NCI-H2081 (cell line): Measurements from ENCODE around the gene BORA.
"Not testable (repeated sequence)": the region's sequence is repeated elsewhere in the genome, so short reads cannot be mapped to it uniquely, and the experiment has no call there.

Source experiments
- DNase-seq, 2 experiments: peaks; one replicate each; lab custom pipeline; 2025; lab: John Stamatoyannopoulos, UW

Gene BORA

DNA sequence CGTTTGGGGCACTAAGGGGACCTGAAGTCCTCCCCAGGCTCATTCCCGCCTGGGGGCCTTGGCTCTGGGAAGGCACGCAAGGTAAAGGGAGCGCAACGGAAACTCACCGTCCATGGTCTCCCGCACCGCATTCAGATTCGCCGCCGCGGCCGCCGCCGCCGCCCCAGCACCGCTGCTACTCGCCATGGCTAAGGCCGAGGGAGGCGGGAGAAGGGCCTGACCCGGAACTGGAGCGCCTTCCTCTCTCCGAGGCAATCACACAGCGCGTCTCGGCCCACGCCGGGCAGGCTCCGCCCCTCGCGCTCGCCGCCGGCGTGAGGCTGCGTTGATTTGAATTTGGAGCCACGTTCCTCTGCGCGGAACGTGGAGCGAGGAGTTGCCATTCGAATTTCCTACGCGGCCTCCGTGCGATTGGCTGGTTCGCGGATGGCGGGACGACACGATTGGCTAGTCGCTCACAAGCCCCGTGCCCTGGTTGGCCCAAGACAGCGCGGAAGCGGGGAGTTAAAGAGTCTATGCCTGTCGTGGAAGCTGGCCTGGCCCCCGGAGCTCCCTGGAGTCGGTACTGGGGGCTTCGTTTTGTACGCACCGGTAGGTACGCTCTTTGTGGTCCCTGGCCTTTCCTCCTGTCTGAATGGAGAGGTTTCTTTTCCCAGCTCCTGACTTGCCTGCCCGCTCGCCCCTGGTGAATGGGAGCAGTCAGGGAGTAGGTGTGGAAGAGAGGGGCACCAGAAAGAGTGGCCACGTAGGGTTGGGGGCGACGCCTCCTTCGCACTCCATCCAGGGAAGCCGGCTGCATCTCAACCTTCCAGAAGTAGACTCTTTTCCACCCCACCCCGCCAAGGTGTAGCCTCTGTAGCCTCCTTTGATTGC lies at the start of gene BORA, which contains the start of gene MZT1:
TSS of gene BORA (plus strand) at position 507 of the 873 bp plus-strand sequence. CDS start 1,018 bp downstream, outside the sequence.
TSS of gene MZT1 (minus strand) at position 213 of the 873 bp plus-strand sequence. CDS start at position 186, 27 bp downstream.
- DNase-seq, result peak; percentile 94 to 98

GRCh38 chr13:72678312-72678711 lies 49.4 kb upstream of the BORA start:
- DNase-seq, result no peak

- DNase-seq, result no peak
Measured at GRCh38 chr13:72680353-72680752, 47.4 kb upstream of the BORA start.

DNA sequence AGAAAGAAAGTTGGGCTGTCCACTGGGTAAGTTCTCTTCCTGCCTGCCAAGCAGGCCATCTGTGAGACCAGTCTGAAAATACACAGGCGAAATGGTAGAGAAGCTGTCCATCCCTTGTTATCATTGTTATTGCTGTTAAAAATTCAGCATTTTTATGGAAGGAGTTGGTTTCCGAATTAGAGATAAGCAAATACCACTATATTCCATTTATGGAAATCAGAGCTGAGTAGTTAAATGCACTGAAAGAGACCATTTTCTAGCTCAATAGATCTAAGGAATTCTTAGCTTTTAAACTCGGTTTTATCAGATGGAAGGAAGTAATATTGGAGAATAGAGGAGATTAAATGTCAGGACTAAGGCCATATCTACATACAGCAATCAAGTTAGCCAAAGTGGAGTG lies 41.0 kb upstream of the BORA start:
- DNase-seq, result no peak

- DNase-seq, result no peak
Measured at GRCh38 chr13:72689181-72689696, 38.5 kb upstream of the BORA start.

DNA sequence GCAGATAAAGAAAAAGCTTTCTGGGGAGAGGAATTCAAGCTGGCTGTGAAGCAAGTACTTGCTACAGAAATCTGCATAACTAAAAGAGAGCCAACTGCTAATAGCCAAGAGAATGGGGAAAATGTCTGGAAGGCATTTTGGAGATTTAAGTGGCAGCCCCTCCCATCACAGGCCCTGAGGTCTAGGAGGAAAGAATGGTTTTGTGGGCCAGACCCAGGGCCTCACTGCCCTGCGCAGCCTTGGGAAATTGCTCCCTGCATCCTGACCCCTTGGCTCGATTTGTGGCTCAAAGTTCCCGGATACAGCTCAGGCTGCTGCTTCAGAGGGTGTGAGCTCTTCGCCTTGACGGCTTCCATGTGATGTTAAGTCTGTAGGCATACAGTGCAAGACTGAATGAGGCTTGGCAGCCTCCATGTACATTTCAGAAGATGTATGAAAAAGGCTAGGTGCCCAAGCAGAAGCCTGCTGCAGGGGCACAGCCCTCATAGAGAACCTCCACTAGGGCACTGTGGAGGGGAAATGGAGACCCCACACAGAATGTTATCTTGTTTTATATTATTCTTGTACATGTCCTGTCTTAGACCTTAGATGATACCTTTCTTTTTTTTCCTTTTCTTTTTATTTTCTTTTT lies 34.7 kb upstream of the BORA start:
- no peak for DNase-seq

- DNase-seq, result no peak
Measured at GRCh38 chr13:72693832-72694231, 33.9 kb upstream of the BORA start.

- no peak for DNase-seq
Measured at GRCh38 chr13:72694314-72694713, 33.4 kb upstream of the BORA start.

DNA sequence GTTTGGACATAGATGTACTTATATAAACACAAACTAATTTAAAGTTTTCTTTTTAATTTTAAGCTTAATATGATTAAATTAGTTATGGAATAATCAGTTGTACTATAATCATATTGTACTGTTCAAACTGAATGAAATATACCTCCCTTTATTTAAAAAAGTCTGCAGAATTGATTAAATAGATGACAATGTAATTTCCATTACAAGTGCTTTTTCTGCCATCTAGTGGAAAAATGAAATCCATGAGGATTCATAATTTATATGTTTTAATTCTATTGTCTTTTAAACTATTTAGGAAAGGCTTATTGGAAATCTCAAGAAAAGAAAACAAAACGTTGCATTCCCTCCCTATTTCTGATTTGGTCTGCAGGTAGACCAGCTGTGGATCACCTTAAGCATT lies 31.1 kb upstream of the BORA start:
- DNase-seq, result peak in 1 of 2 experiments; percentile 15

- DNase-seq, result no peak
Measured at GRCh38 chr13:72698164-72698563, 29.6 kb upstream of the BORA start.

DNA sequence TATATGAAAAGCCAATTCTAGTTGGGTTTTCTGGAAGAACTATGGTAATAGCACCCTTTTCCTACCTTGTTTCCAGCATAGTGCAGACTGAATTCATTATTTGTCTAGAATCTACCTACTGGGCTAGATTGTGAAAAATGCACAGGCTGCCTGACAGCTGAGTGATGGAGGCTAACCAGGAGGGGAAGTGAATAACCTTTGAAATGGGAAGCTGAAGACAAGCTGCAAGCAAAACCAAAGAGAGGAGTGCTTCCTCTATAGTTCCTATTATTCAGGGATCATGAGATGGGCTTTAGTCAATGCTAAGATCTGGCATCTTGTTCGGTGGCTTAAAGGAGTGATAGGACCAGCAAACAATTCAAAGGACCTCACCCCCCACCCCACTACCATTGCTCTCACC lies 27.2 kb upstream of the BORA start:
- DNase-seq, result no peak

DNA sequence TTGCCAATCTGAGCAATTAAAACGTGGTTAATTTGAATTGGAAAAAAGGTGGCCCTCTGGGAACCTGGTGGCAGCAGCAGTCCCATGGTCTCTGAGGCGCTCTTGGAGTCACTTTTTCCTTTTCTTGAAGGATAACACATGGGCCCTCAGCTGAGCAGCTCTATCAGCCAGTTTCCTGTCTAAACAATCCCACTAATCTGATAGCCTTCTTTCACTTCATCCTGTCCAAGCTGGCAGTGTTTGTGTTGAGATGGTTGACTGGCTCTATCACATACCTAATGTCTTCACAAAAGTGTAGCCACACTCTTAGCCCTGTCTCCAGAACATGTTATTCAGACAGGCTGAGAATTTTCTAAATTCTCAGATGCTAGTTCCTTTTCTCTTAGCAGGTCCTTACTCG lies 10.9 kb upstream of the BORA start:
- DNase-seq, result no peak

DNA sequence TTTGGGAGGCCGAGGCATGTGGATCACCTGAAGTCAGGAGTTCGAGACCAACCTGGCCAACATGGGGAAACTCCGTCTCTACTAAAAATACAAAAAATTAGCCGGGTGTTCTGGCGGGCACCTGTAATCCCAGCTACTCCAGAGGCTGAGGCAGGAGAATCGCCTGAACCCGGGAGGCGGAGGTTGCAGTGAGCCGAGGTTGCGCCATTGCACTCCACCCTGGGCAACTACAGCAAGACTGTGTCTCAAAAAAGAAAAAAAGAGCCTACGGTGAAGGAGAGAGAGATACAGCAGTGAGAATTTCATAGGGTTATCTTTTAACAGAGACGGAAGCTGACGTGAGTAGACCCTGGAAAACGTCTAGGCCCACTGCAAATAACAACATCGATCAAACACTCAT lies 1.5 kb upstream of the BORA start:
- DNase-seq, result not testable (repeated sequence)

- DNase-seq, result peak; percentile 45 to 61
Measured at GRCh38 chr13:72726726-72727416, 852 bp upstream of the BORA start.

DNA sequence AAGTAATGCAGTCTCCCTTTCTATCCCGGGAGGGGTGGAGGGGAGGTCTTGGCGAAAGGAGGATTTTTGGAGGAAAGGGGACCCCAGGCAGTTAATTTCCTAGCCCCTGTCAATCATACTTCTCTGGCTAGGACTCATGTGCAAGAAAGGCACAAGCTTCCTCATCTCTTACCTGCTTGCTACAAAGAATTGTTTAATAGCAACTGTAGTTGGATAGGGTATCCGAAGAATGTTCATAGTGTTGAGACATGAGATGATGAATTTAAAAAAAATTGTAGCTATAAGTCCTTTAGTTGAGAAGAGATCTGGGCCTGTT lies 525 bp downstream of the BORA start:
- DNase-seq, result no peak

GRCh38 chr13:72737033-72737432 lies 9.3 kb downstream of the BORA start:
- no peak for DNase-seq

DNA sequence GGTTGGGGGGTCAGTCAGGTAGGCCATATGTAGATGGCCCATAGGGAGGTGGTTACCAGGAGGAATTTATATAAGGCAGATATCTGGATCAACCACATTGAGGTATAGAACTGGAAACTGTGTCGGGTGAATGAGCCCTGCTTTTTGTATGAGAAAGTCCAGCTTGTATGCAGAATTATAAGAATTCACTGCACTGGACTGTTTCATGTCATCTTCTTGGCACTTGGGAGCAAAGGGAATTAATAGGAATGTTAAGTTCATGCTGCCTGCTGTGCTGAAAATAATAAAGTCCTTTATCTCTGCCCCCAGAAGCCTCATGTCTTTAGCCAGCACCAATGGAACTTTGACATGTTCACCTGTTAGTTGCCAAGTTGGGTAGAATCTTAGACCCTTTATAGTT lies 12.3 kb downstream of the BORA start:
- no peak for DNase-seq

- no peak for DNase-seq
Measured at GRCh38 chr13:72745260-72745659, 17.5 kb downstream of the BORA start.

GRCh38 chr13:72751220-72751619 lies 23.5 kb downstream of the BORA start:
- DNase-seq, result no peak

DNA sequence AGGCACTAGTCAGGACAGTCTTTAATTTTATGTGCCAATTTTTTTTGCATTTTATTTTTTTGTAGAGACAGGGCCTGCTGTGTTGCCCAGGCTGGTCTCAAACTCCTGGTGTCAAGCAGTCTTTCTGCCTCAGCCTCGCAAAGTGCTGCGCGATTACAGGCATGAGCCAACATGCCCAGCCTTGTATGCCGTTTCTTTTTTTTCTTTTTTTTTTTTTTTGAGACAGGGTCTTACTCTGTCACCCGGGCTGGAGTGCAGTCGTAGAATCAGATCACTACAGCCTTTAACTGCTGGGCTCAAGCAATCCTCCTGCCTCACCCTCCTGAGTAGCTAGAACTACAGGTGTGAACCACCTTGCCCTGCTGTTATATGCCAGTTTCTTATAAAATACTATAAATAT lies 26.4 kb downstream of the BORA start:
- no peak for DNase-seq

- no peak for DNase-seq
Measured at GRCh38 chr13:72757792-72758535, 30.2 kb downstream of the BORA start.

- DNase-seq, result no peak
Measured at GRCh38 chr13:72760189-72760588, 32.5 kb downstream of the BORA start.
